Measurements from ENCODE around the gene SPACA7.
"Not testable (repeated sequence)": the region's sequence is repeated elsewhere in the genome, so short reads cannot be mapped to it uniquely, and the experiment has no call there.

The SPACA7 gene

GRCh38 chr13:112350300-112350699 lies 25.9 kb upstream of the SPACA7 start:
- no peak for DNase-seq (ENCODE audit: low read depth in 2 of 2)

GRCh38 chr13:112351825-112352224 lies 24.3 kb upstream of the SPACA7 start:
- no peak for DNase-seq (ENCODE audit: low read depth in 2 of 2)

GRCh38 chr13:112353856-112354255 lies 22.3 kb upstream of the SPACA7 start:
- DNase-seq (ENCODE audit: low read depth in 2 of 2), result no peak

GRCh38 chr13:112354330-112355273 lies 21.6 kb upstream of the SPACA7 start:
- DNase-seq (ENCODE audit: low read depth in 2 of 2), result no peak

GRCh38 chr13:112355274-112355838 lies 20.8 kb upstream of the SPACA7 start:
- no peak for DNase-seq (ENCODE audit: low read depth in 2 of 2)

- DNase-seq (ENCODE audit: low read depth in 2 of 2), result no peak
These were observed 20.0 kb upstream of the SPACA7 start for GRCh38 chr13:112356190-112356589.

- DNase-seq (ENCODE audit: low read depth in 2 of 2), result no peak
These were observed 18.0 kb upstream of the SPACA7 start for GRCh38 chr13:112358156-112358555.

- DNase-seq (ENCODE audit: low read depth in 2 of 2), result no peak
These were observed 14.1 kb upstream of the SPACA7 start for GRCh38 chr13:112362021-112362420.

- no peak for DNase-seq (ENCODE audit: low read depth in 2 of 2)
These were observed 12.2 kb upstream of the SPACA7 start for GRCh38 chr13:112363867-112364528.

- no peak for DNase-seq (ENCODE audit: low read depth in 2 of 2)
These were observed 9.1 kb upstream of the SPACA7 start for GRCh38 chr13:112366907-112367646.

- DNase-seq (ENCODE audit: low read depth in 2 of 2), result no peak
These were observed 7.3 kb upstream of the SPACA7 start for GRCh38 chr13:112368883-112369282.

GRCh38 chr13:112370311-112370710 lies 5.8 kb upstream of the SPACA7 start:
- no peak for DNase-seq (ENCODE audit: low read depth in 2 of 2)

- DNase-seq (ENCODE audit: low read depth in 2 of 2), result no peak
These were observed 1.9 kb upstream of the SPACA7 start for GRCh38 chr13:112374271-112374670.

GRCh38 chr13:112391746-112392145 lies 15.6 kb downstream of the SPACA7 start:
- DNase-seq (ENCODE audit: low read depth in 2 of 2), result no peak

- DNase-seq (ENCODE audit: low read depth in 2 of 2), result no peak
These were observed 16.6 kb downstream of the SPACA7 start for GRCh38 chr13:112392719-112393118.

GRCh38 chr13:112395022-112395421 lies 18.9 kb downstream of the SPACA7 start:
- DNase-seq (ENCODE audit: low read depth in 2 of 2), result not testable (repeated sequence)

GRCh38 chr13:112395941-112396340 lies 19.8 kb downstream of the SPACA7 start:
- not testable (repeated sequence) for DNase-seq (ENCODE audit: low read depth in 2 of 2)

- no peak for DNase-seq (ENCODE audit: low read depth in 2 of 2)
These were observed 21.0 kb downstream of the SPACA7 start for GRCh38 chr13:112397108-112397507.

- not testable (repeated sequence) for DNase-seq (ENCODE audit: low read depth in 2 of 2)
These were observed 22.2 kb downstream of the SPACA7 start for GRCh38 chr13:112398347-112398746.

GRCh38 chr13:112409828-112410227 lies 33.7 kb downstream of the SPACA7 start:
- not testable (repeated sequence) for DNase-seq (ENCODE audit: low read depth in 2 of 2)

GRCh38 chr13:112416647-112417046 lies 40.5 kb downstream of the SPACA7 start:
- DNase-seq (ENCODE audit: low read depth in 2 of 2), result no peak

GRCh38 chr13:112417079-112417478 lies 40.9 kb downstream of the SPACA7 start:
- DNase-seq (ENCODE audit: low read depth in 2 of 2), result no peak
